ENCODE measurements around the gene GGT5.

The GGT5 gene

DNA sequence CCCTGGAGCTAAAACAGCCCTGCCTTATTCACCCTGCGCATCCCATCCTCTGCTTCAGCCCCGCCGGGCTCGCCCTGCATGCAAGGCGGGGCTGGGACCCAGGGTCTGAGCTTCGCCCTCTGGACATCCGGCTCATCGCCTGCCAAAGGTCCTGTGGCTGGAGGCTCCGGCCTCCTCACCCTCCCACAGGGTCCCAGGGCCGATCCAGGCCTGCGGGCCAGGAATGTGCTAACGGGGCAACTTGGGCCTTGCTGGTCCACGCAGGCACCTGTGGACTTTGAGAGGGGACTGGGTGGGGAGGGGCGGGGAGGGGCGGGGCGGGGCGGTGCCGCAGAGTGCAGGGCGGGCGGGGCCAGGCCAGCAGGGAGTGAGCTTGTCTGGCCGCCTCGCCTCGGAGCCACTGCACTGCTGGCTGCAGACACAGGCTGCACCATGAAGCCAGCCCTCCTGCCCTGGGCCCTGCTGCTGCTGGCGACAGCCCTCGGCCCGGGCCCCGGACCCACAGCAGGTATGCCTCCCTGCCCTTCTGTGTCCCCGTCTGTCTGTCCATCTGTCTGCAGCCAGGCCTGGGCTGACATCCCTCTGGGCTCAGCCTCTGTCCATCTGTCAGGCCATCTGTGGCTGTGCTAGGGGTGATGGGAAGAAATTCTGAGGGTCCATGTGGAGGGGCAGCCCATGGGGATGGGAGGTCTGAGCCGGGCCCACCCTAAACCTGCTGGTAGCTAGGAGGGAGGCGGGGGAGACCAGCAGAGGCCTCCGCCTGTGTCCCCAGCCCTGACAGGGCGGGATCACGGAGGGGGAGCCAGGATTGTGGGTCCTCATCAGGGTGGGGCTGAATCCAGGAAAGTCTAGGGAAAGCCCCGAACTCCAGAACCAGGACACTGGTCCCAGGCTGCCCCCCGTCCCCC, 63.5 kb downstream of the GGT5 start, which contains the start of gene SUSD2:
SUSD2 (plus strand) TSS at position 400 of the 908 bp plus-strand sequence; CDS start at position 433, 33 bp downstream.
- no peak for DNase-seq

GRCh38 chr22:24180316-24181087, 64.4 kb downstream of the GGT5 start:
- DNase-seq: no peak

DNA sequence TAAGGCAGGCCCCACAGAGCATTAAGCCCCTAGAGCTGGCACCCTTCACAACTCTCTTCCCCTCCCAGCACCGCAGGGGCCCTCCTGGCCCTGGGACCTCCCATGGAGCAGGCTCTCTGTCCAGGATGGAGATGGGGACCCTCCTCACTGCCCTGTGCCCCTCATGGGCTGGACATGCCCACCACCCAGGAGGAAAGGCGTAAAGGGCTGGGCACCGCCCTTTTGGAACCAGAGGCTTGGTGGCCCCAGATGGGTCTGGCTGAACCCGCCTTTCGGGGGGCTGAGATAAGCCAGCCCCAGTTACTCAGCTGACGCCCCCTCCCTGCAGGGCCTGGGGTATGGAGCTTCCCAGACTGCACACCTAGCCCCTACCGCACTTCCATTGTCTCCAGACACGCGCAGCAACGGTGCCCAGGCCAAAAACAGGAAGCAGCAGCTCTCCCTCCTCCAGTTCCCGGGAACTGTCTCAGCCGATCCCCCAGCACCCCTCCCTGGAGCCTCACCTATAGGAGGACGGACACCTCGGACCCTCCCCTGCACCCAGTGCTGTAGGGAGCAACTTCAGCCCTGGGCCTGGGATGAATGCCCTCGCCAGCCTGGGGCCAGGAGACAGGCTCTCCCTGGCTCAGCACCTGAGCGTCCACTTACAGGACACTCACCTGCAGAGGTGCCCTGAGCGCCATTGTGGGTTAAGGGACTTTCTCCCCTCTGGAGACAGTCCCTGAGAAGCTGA, 65.2 kb downstream of the GGT5 start:
- no peak for DNase-seq

- DNase-seq: no peak
Measured at GRCh38 chr22:24178502-24179440, 66.1 kb downstream of the GGT5 start.

DNA sequence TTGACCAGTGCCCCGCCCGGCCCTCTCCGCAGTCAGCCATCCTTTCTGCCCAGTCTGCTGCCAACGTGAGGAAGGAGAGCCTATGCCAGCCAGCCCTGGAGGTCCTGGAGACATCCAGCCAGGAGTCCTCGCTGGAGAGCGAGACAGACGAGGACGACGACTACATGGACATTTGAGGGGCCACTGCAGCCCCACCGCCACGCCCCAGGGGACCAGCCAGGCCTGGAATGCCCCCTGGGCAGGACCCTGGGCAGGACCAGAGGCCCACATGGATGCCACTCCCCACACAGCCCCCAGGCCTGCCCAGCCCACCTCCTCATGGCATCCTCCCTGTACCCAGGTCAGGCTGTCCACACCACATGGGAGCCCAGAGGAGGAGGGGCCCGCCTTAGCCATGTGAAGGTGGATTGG, 66.9 kb downstream of the GGT5 start:
- DNase-seq: no peak

DNA sequence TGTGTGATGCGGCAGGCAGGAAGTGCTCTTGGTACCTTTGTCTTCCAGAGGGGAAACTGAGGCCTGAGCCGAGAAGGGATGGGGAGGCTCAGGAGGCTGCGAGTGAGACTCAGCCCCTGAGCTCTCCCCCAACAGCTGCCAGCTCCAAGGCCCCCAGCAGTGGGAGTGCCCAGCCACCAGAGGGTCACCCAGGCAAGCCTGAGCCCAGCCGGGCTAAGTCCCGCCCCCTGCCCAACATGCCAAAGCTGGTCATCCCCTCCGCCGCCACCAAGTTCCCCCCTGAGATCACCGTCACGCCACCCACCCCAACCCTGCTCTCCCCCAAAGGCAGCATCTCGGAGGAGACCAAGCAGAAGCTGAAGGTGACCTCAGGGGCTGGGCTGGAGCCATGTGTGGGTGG, 67.4 kb downstream of the GGT5 start:
- DNase-seq: no peak

- no peak for DNase-seq
Measured at GRCh38 chr22:24177045-24177444, 67.8 kb downstream of the GGT5 start.

DNA sequence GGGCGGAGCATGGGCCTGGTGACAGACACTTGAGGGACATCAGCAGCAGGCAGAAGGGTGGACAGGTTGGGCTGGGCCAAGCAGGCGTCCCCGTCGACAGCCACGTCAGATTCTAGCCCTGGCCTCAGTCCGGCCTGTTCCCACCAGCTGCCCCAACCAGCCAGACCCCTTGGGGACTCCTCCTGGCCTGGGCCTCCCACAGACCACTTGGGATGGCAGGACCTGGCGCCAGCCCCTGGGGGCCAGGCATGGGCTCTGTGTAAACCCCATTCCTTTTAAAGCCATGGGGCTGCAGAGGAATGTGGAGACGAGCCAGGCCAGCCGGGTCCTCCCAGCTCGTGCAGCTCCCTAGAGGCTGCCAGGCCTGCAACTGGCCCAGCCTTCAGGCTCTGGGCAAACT, 68.3 kb downstream of the GGT5 start:
- DNase-seq: no peak

DNA sequence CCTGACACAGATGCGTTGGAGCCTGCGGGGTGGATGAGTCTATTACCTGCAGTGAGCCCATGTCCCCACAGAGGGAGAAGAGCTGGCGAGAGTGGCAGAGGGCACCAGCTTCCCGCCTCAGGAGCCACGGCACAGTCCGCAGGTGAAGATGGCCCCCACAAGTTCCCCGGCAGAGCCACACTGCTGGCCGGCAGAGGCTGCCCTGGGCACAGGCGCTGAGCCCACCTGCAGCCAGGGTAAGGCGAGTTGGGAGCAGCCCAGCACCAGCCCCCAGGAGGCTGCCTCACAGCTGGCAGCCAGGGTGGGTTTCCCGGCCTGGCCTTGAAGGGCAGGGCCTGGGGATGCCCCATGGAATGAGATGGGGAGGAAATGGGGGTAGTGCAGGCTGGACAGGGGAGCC, 68.8 kb downstream of the GGT5 start:
- DNase-seq: no peak

DNA sequence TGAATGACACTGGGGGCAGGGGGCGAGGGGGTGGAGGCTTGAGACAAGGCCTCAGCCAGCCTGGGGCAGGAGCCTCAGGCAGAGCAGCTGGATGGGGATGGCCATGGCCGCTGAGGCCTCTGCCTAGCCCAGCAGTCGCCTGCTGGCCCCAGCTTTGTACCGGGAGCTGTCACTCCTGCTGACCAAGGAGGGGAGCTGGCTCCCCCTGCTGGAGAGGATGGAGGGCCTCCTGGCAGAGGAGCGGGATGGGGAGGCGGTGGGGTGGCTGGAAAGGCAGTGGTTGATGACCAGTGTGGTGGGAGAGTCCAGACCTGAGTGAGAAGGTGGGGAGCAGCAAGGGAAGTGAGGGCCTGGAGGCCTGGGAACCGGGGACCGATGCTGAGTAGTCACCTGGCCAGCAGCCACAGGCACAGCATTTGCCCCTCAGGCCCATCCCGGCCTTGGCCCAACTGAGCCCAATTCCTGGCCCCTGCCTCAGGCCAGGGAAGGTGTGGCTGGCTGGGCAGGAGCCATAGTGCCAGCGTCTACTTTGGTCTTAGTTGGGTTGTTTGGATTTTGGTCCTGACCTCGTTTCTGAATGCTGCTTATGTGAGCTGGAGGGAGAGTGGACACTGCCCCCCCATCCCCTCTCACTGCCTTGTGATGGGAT, 69.6 kb downstream of the GGT5 start:
- peak; percentile 4 for DNase-seq

- no peak for DNase-seq
Measured at GRCh38 chr22:24171822-24172221, 73.1 kb downstream of the GGT5 start.

GRCh38 chr22:24170632-24171031, 74.2 kb downstream of the GGT5 start:
- no peak for DNase-seq

DNA sequence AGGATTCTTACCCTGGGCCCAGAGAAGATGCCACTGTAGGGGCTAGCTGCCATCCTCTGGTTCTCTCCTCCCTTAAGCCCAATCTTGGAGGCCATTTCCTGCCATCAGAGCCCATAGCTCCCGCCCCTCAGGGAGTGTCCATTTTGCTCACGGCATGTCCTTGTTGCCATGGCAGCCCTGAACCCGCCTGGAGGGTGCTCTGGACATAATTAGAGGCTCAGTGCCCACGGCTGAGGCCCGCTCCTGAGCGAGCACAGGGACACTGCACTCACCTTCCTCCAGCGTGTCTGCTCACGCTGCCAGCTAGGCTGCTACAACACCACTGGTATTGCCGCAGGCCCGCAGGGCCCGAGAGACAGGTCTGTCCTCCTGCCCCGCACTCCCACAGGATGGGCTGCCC, 74.7 kb downstream of the GGT5 start:
- DNase-seq: no peak

Measured in GF-D8 (cell line).